NT2/D1 (cell line): ENCODE data around the gene SMTN.
A peak's percentile ranks its signal among the peaks of the same experiment; 100 is the strongest.

Experiments
- DNase-seq: peaks from one replicate; pipeline ENCODE4 v3.0.0-alpha.2; 2011; ENCODE audit warnings: low read depth, low spot score
- H3K27me3 ChIP-seq: 2 replicates; pipeline ENCODE4 v1.6.0; 2011; ENCODE audit warnings: mild to moderate bottlenecking; ENCODE audit not compliant: insufficient read length, insufficient read depth
- H3K36me3 ChIP-seq: 2 replicates; pipeline ENCODE4 v1.6.1; 2011; ENCODE audit warnings: mild to moderate bottlenecking, low read length, mixed read lengths; ENCODE audit not compliant: insufficient read depth, insufficient read length
- H3K4me1 ChIP-seq: 2 replicates; pipeline ENCODE4 v1.5.1; 2011; ENCODE audit not compliant: insufficient read depth, insufficient read length
- H3K4me3 ChIP-seq: 2 replicates; pipeline ENCODE4 v1.5.1; 2011; ENCODE audit warnings: low read depth; ENCODE audit not compliant: insufficient read length
- H3K9ac ChIP-seq: 2 replicates; pipeline ENCODE4 v1.6.0; 2011; ENCODE audit warnings: low read depth; ENCODE audit not compliant: insufficient read length
- H3K9me3 ChIP-seq: 2 replicates; pipeline ENCODE4 v1.5.1; 2011; ENCODE audit warnings: mild to moderate bottlenecking, low read length; ENCODE audit not compliant: insufficient read depth
- SUZ12 ChIP-seq: IDR thresholded peaks from 2 replicates; pipeline ENCODE4 v1.6.1; 2011; ENCODE audit not compliant: insufficient read length, insufficient read depth; ENCODE audit errors: extremely low read depth
- YY1 ChIP-seq: IDR thresholded peaks from 2 replicates; pipeline ENCODE4 v1.6.1; 2011; ENCODE audit not compliant: insufficient read length, insufficient read depth
- ZNF274 ChIP-seq: IDR thresholded peaks from 2 replicates; pipeline ENCODE4 v1.6.1; 2011; ENCODE audit warnings: mild to moderate bottlenecking, low read depth, low read length

Gene SMTN

GRCh38 chr22:31143537-31143936 lies 62.4 kb downstream of the SMTN start:
- Histone ChIP-seq H3K27me3 (no peaks in the 10 kb centered on the region), H3K9ac (no peak overlapping the region), H3K9me3 (no peaks in the 10 kb centered on the region), H3K4me3 (no peak overlapping the region), H3K4me1 (peaks cover 12% of the 10 kb centered on the region), H3K36me3 (no peaks in the 10 kb centered on the region)
- TF ChIP-seq SUZ12, result no peak
- TF ChIP-seq ZNF274, result no peak
- TF ChIP-seq YY1, result no peak
- DNase-seq, result no peak

GRCh38 chr22:31144223-31144622 lies 63.1 kb downstream of the SMTN start:
- no peak overlapping the region for H3K9ac ChIP-seq
- no peaks in the 10 kb centered on the region for H3K27me3 ChIP-seq
- TF ChIP-seq ZNF274 (no peak), SUZ12 (no peak), YY1 (no peak)
- no peak overlapping the region for H3K4me3 ChIP-seq
- no peaks in the 10 kb centered on the region for H3K36me3 ChIP-seq
- DNase-seq, result no peak
- no peaks in the 10 kb centered on the region for H3K9me3 ChIP-seq
- H3K4me1 ChIP-seq, result peaks cover 11% of the 10 kb centered on the region

DNA sequence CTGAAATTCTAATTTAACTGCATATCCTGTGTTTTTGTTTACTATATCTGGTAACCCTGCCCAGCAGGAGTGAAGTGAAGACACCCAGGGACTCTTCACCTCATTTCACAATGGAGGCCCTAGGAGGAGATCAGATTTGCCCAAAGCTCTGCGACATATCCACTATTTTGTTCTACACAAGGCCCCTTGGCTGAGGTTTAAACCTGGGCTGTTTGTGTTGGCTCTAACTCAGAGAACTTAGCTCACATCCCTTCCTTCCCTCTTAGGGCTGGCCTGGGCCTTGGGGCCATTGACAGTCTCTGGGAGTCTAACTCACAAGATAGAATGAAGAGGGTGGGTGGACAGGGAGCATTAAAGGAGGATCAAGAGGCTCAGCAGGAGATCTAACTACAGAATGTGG lies 67.4 kb downstream of the SMTN start:
- no peak for TF ChIP-seq YY1
- TF ChIP-seq SUZ12, result no peak
- no peak for TF ChIP-seq ZNF274
- Histone ChIP-seq H3K9ac (no peak overlapping the region), H3K36me3 (no peaks in the 10 kb centered on the region), H3K4me3 (no peak overlapping the region), H3K27me3 (no peaks in the 10 kb centered on the region), H3K4me1 (no peaks in the 10 kb centered on the region), H3K9me3 (no peaks in the 10 kb centered on the region)
- no peak for DNase-seq

DNA sequence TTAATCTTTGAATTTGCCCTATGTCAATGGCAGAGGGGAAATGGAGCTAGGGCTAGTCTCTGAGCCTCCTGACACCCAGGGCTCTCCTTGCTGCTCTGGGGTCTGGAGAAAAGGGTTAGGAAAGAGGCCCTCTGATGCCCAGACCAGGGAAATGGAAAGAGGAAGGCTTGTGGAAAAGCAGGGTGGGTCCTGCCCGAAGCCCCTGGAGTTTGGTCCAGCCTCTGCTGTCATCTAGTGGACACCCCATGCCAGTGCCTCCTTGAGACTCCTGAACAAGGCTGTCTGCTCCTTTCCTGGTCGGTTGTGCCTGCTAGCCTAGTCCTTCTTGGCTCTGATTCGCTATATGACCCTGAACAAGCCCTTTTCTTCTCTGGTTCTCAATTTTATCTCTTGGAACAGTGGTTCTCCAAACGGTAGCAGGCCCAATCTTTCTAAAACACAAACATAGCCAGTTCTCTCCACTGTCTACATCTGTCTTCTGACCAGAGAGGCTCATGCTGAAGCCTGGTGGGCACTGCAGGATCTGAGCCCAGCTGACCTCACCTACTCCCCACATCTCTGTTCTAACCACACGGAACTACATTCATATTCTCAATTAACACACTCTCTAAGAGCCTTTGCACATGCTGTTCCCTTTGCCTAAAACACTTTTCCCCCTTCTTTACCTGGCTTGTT lies 68.0 kb downstream of the SMTN start:
- H3K9me3 ChIP-seq, result no peaks in the 10 kb centered on the region
- TF ChIP-seq ZNF274, result no peak
- TF ChIP-seq YY1, result no peak
- no peak for TF ChIP-seq SUZ12
- no peaks in the 10 kb centered on the region for H3K27me3 ChIP-seq
- no peaks in the 10 kb centered on the region for H3K4me1 ChIP-seq
- H3K9ac ChIP-seq, result no peak overlapping the region
- no peaks in the 10 kb centered on the region for H3K36me3 ChIP-seq
- no peak overlapping the region for H3K4me3 ChIP-seq
- DNase-seq, result peak; percentile 59

DNA sequence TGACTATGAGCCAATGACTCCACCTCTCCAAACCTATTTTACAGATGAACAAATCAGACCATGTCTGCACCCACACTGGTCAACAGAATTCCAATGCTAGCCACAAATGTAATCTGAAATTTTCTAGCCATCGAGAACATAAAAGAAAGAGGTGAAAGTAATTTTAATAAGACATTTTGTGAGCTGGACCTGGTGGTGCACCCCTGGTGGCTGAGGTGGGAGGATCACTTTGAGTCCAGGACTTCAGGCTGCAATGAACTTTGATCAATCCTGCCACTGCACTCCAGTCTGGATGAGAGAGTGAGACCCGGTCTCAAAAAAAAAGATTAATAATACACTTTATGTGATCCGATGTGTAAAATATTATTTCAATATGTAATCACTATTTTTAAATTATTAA lies 69.5 kb downstream of the SMTN start:
- Histone ChIP-seq H3K27me3 (no peaks in the 10 kb centered on the region), H3K9me3 (no peaks in the 10 kb centered on the region), H3K4me3 (no peak overlapping the region), H3K4me1 (no peaks in the 10 kb centered on the region), H3K9ac (no peak overlapping the region), H3K36me3 (no peaks in the 10 kb centered on the region)
- no peak for DNase-seq
- TF ChIP-seq ZNF274, result no peak
- TF ChIP-seq YY1, result no peak
- no peak for TF ChIP-seq SUZ12

GRCh38 chr22:31151872-31152271 lies 70.8 kb downstream of the SMTN start:
- Histone ChIP-seq H3K4me3 (no peak overlapping the region), H3K36me3 (no peaks in the 10 kb centered on the region), H3K9me3 (no peaks in the 10 kb centered on the region), H3K27me3 (no peaks in the 10 kb centered on the region), H3K4me1 (no peaks in the 10 kb centered on the region), H3K9ac (no peak overlapping the region)
- no peak for TF ChIP-seq YY1
- no peak for TF ChIP-seq SUZ12
- TF ChIP-seq ZNF274, result no peak
- DNase-seq, result no peak

- no peaks in the 10 kb centered on the region for H3K4me1 ChIP-seq
- no peaks in the 10 kb centered on the region for H3K9me3 ChIP-seq
- no peak overlapping the region for H3K9ac ChIP-seq
- no peak overlapping the region for H3K4me3 ChIP-seq
- TF ChIP-seq SUZ12, result no peak
- no peak for TF ChIP-seq YY1
- no peak for TF ChIP-seq ZNF274
- H3K27me3 ChIP-seq, result no peaks in the 10 kb centered on the region
- H3K36me3 ChIP-seq, result no peaks in the 10 kb centered on the region
- DNase-seq, result no peak
These were observed 72.2 kb downstream of the SMTN start for GRCh38 chr22:31153357-31153756.
